Fibroblast of mammary gland (primary cell): ENCODE data around the gene PIAS1.
"Not testable (repeated sequence)": the region's sequence is repeated elsewhere in the genome, so short reads cannot be mapped to it uniquely, and the experiment has no call there.

Experiments
- DNase-seq: peaks from one replicate; pipeline ENCODE4 v3.0.0-alpha.2; 2010; ENCODE audit warnings: low read depth
- H3K4me3 ChIP-seq: 2 replicates; pipeline ENCODE4 v1.5.1; 2011; ENCODE audit warnings: low read depth, mild to moderate bottlenecking, low read length, moderate library complexity; ENCODE audit not compliant: control insufficient read depth
- CTCF ChIP-seq: conservative IDR thresholded peaks from 2 replicates; pipeline ENCODE4 v1.5.1; 2011; ENCODE audit warnings: low read depth, low read length, inconsistent platforms; ENCODE audit not compliant: control insufficient read depth, insufficient read depth

PIAS1 gene

GRCh38 chr15:68224108-68224507 lies 170.0 kb downstream of the PIAS1 start:
- DNase-seq = no peak
- no peak overlapping the region for H3K4me3 ChIP-seq
- no peak for TF ChIP-seq CTCF

- DNase-seq = no peak
- no peak overlapping the region for H3K4me3 ChIP-seq
- no peak for TF ChIP-seq CTCF
Measured at GRCh38 chr15:68224546-68225250, 170.6 kb downstream of the PIAS1 start.

- not testable (repeated sequence) for H3K4me3 ChIP-seq
Measured at GRCh38 chr15:68225442-68225841, 171.3 kb downstream of the PIAS1 start.

GRCh38 chr15:68227643-68228142 lies 173.6 kb downstream of the PIAS1 start:
- DNase-seq = no peak
- no peak for TF ChIP-seq CTCF
- H3K4me3 ChIP-seq = peak overlapping the region; percentile 85

More at GRCh38 chr15:68225442-68225841, 171.3 kb downstream of the PIAS1 start:
- not testable (repeated sequence) for DNase-seq

GRCh38 chr15:68228143-68228970 lies 174.2 kb downstream of the PIAS1 start:
- DNase-seq = peak; percentile 27
- TF ChIP-seq CTCF = no peak
- peak overlapping the region; percentile 85 for H3K4me3 ChIP-seq

- no peak for TF ChIP-seq CTCF
- H3K4me3 ChIP-seq = peak overlapping the region; percentile 85
- DNase-seq = peak; percentile 9
Measured at GRCh38 chr15:68228971-68229385, 174.9 kb downstream of the PIAS1 start.
